PFSK-1 (cell line): Measurements from ENCODE around the gene SARS1.

Source experiments
- FOXP2 ChIP-seq: optimal IDR thresholded peaks from 2 replicates; pipeline ENCODE3; 2011; ENCODE audit warnings: borderline replicate concordance, control low read depth, inconsistent platforms; ENCODE audit not compliant: insufficient read depth; ENCODE audit errors: extremely low read length, extremely low read depth
- POLR2AphosphoS5 ChIP-seq: IDR thresholded peaks from 2 replicates; pipeline ENCODE4 v1.6.1; 2012; ENCODE audit warnings: low read depth, mild to moderate bottlenecking, control low read depth, low read length, moderate library complexity
- SIN3A ChIP-seq: IDR thresholded peaks from 2 replicates; pipeline ENCODE4 v1.6.1; 2012; ENCODE audit warnings: mild to moderate bottlenecking, low read length, moderate library complexity, borderline replicate concordance; ENCODE audit not compliant: insufficient read depth
- TAF1 ChIP-seq: IDR thresholded peaks from 2 replicates; pipeline ENCODE4 v1.6.1; 2012; ENCODE audit warnings: low read length, control low read depth, borderline replicate concordance; ENCODE audit not compliant: insufficient read depth
- TF ChIP-seq, protein P1 (sequence below), 2 experiments: IDR thresholded peaks; 2 replicates each; pipeline versions ENCODE4 v1.6.1 to v1.8.0; 2011 to 2012; ENCODE audit warnings: low read depth in 2 of 2, low read length in 2 of 2, control low read depth in 1 of 2, inconsistent platforms in 1 of 2, mild to moderate bottlenecking in 1 of 2, moderate library complexity in 1 of 2; ENCODE audit not compliant: insufficient read depth in 1 of 2

SARS1 gene

DNA sequence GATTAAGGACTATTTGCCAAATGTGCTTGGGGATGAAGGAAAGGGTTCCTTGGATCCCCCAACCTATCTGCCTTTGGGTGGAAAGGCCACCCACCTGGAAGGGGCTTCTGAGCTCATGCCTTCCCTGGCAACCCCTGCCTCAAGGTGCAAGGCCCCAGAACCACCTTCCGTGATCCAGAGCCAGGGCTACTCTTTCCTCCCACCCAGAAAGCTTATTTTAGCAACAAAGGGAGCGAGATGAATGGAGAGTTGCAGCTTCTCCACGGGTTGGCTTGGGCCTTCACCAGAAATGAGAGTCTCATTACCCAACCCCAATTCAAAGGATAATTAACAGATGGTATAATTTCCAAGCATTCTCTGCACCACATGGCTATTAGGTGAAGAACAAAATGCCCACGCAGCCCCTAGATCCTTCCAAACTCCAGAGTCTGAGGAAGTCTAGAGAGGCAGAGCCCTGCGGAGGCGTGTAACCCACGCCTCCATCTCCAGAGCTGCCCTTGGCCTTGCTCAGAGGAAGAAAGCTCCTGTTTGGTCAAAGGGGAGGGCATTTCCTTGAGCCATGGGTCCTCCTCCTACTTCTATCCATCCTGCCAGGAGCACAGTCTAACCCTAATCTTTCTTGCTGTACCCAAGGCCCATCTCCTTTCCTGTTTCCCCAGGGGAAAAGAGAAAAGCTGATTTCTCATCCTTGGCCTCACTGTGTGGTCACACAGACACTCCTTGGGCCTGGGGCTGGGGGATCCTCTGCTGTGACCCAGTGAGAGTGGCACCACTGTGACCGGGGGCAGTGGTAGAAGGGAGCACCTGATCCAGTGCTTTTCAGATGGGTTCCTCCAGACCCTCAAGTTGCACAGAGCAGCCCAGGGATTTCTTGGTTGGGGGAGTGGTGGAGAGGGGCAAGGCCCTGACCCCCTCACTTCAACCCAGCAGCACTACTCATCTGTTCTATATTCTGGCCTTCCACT is 34.0 kb downstream of the SARS1 start:
- TF ChIP-seq FOXP2 (no peak), SIN3A (no peak)
- TF ChIP-seq, protein P1, sequence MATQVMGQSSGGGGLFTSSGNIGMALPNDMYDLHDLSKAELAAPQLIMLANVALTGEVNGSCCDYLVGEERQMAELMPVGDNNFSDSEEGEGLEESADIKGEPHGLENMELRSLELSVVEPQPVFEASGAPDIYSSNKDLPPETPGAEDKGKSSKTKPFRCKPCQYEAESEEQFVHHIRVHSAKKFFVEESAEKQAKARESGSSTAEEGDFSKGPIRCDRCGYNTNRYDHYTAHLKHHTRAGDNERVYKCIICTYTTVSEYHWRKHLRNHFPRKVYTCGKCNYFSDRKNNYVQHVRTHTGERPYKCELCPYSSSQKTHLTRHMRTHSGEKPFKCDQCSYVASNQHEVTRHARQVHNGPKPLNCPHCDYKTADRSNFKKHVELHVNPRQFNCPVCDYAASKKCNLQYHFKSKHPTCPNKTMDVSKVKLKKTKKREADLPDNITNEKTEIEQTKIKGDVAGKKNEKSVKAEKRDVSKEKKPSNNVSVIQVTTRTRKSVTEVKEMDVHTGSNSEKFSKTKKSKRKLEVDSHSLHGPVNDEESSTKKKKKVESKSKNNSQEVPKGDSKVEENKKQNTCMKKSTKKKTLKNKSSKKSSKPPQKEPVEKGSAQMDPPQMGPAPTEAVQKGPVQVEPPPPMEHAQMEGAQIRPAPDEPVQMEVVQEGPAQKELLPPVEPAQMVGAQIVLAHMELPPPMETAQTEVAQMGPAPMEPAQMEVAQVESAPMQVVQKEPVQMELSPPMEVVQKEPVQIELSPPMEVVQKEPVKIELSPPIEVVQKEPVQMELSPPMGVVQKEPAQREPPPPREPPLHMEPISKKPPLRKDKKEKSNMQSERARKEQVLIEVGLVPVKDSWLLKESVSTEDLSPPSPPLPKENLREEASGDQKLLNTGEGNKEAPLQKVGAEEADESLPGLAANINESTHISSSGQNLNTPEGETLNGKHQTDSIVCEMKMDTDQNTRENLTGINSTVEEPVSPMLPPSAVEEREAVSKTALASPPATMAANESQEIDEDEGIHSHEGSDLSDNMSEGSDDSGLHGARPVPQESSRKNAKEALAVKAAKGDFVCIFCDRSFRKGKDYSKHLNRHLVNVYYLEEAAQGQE (IDR thresholded peaks at IDR 0.05; ENCODE audit: insufficient read depth in 1 of 2, low read depth in 2 of 2, low read length in 2 of 2) = no peak

- TF ChIP-seq POLR2AphosphoS5 = no peak
- TF ChIP-seq, protein P1 (IDR thresholded peaks at IDR 0.05; ENCODE audit: insufficient read depth in 1 of 2, low read depth in 2 of 2, low read length in 2 of 2) = no peak
- TF ChIP-seq FOXP2 = no peak
- no peak for TF ChIP-seq SIN3A
- no peak for TF ChIP-seq TAF1
Observed at GRCh38 chr1:109248444-109248796, 34.7 kb downstream of the SARS1 start.

DNA sequence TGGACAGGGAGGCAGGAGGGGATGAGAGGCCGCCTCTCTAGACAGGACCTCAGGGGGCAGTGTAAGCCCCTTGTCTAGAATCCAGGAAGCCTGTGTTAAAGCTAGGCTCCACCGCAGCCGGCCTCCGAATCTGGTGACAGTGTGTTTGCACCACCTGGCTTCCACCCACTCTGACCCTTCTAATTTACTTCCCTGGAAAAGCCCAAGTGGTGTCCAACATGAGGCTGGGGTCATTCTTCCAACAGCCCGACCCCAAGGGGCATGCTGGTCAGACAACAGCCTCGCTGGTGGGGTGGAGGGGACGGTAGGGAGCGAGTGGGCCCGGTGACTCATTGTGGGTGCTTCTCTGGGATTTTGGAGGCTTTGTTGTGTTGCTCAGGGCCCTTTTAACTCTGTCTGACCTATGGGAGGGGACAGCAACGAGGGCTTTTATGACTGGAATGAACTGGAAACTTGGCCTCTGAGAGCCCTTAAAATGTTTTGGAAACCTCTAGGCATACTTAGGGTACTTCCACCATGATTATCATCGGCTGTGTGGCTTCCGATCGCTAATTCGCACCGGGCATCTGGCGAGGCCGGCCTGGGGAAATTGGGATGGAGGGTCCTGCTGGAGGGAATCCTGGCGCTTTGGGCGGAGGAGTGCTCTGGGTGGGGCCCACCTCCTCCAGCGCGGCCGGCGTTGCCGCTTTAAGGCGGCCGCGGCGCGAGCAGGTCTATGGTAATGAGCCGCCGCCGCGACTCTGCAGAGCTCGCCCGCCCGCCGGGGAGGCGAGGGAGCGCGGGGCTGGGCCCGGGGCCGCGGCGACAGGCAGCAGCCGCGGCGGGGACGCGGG is 35.3 kb downstream of the SARS1 start, which contains the start of gene CELSR2:
Gene CELSR2, plus strand, starts transcription at position 743 of the 833 bp plus-strand sequence. CDS start 541 bp downstream, outside the sequence.
- TF ChIP-seq, protein P1 (IDR thresholded peaks at IDR 0.05; ENCODE audit: insufficient read depth in 1 of 2, low read depth in 2 of 2, low read length in 2 of 2) = no peak
- TF ChIP-seq POLR2AphosphoS5 (no peak), FOXP2 (peak; percentile 7)

- TF ChIP-seq, protein P1 (IDR thresholded peaks at IDR 0.05; ENCODE audit: insufficient read depth in 1 of 2, low read depth in 2 of 2, low read length in 2 of 2) = no peak
- no peak for TF ChIP-seq SIN3A
- TF ChIP-seq TAF1 = no peak
- TF ChIP-seq FOXP2 = peak; percentile 4
Observed at GRCh38 chr1:109249654-109250401, 36.1 kb downstream of the SARS1 start.
